Skeletal muscle satellite cell (primary cell): ENCODE measurements around the gene NPM1.

Experiments used
- H3K27me3 ChIP-seq: 2 replicates; pipeline ENCODE4 v1.7.0; 2013; ENCODE audit warnings: low read length; ENCODE audit not compliant: control insufficient read depth, insufficient read depth
- H3K36me3 ChIP-seq: 2 replicates; pipeline ENCODE4 v1.7.0; 2013; ENCODE audit warnings: mild to moderate bottlenecking, control low read depth, low read length; ENCODE audit not compliant: insufficient read depth
- H3K4me1 ChIP-seq: 2 replicates; pipeline ENCODE4 v1.7.0; 2013; ENCODE audit warnings: low read length; ENCODE audit not compliant: control insufficient read depth, insufficient read depth
- H3K4me2 ChIP-seq: 2 replicates; pipeline ENCODE4 v1.7.0; 2013; ENCODE audit warnings: mild to moderate bottlenecking, low read length
- H3K4me3 ChIP-seq: 2 replicates; pipeline ENCODE4 v1.7.0; 2013; ENCODE audit warnings: low read length
- H3K9ac ChIP-seq: 2 replicates; pipeline ENCODE4 v1.7.0; 2013; ENCODE audit warnings: mild to moderate bottlenecking, low read depth, low read length, moderate library complexity
- H3K9me3 ChIP-seq: replicated peaks from 2 replicates; pipeline ENCODE4 v1.7.0; 2013; ENCODE audit warnings: mild to moderate bottlenecking, control low read depth, low read length

Gene NPM1

DNA sequence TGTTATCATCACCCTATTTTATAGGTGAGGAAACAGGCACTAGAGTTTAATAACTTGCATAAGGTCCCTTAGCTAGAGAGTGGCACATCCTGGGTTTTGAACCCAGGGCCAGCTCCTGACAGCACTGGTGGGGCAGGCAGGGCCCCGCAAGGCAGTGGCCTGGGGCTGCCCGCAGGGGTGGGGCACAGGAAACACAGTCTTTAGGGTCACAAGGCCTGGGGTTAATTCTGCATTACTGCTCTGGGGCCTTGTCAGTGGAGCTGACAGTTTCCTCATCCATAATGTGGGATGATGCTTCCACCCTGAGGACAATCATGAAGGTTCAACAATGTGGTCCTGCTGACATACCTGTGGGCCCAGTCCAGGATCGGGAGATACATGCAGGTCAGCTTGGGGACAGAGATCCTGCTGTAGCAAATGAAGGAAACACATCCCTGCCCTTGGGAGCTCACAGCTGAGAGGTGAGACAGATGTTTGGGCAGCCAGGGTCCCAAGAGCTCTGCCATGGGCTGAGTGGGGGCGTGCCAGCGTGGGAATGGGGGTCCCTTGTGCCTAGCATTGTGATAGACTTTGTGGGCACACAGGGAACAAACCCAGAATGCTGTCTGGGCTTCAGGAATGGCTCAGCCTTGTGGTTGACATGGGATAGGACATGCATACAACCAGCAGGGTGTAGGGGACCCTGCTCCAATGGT, 46.5 kb downstream of the NPM1 start:
- Histone ChIP-seq H3K27me3 (no peaks in the 10 kb centered on the region), H3K4me1 (peaks cover 6% of the 10 kb centered on the region), H3K9ac (no peak overlapping the region), H3K9me3 (no peaks in the 10 kb centered on the region), H3K4me2 (no peak overlapping the region), H3K4me3 (no peak overlapping the region), H3K36me3 (no peaks in the 10 kb centered on the region)

DNA sequence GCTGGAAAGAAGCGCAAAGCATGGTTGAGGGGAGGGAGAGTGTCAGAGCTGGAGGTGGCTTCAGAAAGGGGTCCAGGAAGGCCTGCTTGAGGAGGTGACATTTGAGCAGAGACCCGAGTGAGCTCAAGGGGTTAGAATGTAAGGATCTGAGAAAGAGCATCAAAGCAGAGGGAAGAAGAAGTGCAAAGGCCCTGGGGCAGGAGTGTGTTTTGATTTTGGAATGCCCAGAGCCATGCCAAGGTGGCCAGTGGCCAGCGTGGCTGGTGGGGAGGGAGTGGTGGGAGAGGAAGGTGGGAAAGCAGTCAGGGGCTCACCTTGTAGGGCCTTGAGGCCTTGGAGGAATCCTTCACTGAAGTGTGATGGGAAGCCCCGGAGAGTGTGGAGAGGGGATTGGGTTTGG, 47.2 kb downstream of the NPM1 start:
- H3K4me2 ChIP-seq = no peak overlapping the region
- H3K9me3 ChIP-seq = no peaks in the 10 kb centered on the region
- no peak overlapping the region for H3K4me3 ChIP-seq
- H3K27me3 ChIP-seq = no peaks in the 10 kb centered on the region
- no peak overlapping the region for H3K9ac ChIP-seq
- peaks cover 6% of the 10 kb centered on the region for H3K4me1 ChIP-seq
- no peaks in the 10 kb centered on the region for H3K36me3 ChIP-seq

DNA sequence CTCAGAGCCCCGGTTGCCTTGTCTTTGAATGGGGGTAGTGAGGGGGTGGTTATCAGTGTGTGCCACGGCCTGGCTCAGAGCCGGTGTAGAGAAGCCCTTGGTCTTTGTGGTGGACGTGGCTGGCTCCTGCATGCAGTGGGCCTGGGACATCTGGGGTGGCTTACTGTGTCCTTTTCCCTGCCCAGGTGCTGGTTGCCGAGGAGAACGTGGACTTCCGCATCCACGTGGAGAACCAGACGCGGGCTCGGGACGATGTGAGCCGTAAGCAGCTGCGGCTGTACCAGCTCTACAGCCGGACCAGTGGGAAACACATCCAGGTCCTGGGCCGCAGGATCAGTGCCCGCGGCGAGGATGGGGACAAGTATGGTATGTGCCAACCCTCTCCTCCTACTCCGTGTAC, 48.3 kb downstream of the NPM1 start:
- no peak overlapping the region for H3K9ac ChIP-seq
- H3K9me3 ChIP-seq = no peaks in the 10 kb centered on the region
- no peak overlapping the region for H3K4me3 ChIP-seq
- no peak overlapping the region for H3K4me2 ChIP-seq
- H3K36me3 ChIP-seq = no peaks in the 10 kb centered on the region
- no peaks in the 10 kb centered on the region for H3K27me3 ChIP-seq
- peaks cover 6% of the 10 kb centered on the region for H3K4me1 ChIP-seq

DNA sequence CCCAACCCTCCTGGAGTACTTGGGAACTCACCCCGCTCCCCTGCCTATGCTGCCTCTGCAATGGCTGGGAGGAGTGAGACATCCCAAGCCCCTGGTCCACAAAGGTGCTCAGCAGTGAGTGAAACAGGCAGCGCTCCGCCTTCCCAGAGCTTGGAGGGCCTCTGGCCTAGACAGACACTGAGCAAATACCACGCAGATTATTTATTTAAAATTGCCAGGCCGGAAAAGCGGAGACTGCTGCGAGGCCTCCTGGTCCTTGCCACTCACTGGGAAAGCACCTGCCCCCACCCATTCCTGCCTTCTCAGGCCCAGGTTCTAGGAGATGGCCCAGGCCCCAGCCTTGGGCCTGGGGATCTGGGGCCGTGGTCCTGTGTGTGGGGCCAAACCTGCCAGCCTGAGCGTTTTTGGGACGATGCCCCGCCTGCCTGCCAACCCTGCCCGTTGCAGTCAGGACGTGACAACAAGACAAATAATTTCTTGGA, 49.2 kb downstream of the NPM1 start:
- Histone ChIP-seq H3K27me3 (no peaks in the 10 kb centered on the region), H3K4me3 (no peak overlapping the region), H3K9ac (no peak overlapping the region), H3K36me3 (no peaks in the 10 kb centered on the region), H3K4me1 (peaks cover 6% of the 10 kb centered on the region), H3K4me2 (no peak overlapping the region), H3K9me3 (no peaks in the 10 kb centered on the region)

DNA sequence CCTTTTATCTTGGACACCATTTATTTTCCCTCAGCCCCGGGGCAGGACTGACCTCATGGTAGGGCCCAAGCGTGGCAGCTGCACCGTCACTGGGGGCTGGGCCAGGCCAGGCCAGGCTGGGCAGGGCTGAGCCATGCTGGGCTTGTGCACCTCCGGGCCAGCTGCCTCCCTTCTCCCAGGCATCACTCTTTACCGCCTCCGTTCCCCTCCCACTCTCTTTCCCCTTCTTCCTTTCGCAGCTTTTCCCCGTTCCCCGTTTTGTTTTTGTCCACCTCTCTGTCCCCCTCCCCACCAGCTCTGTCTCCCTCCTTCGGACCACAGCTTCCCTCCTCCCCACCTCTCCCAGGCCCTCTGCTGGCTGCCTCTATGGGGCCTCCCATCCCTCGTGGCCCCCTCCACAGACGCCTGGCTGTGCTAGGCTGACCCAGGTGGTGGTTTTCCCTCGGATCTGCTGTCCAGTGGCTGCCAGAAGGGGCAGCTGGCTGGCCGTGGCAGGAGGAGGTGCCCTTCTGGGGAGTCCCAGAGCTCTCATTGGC, 49.7 kb downstream of the NPM1 start:
- Histone ChIP-seq H3K4me3 (no peak overlapping the region), H3K4me2 (no peak overlapping the region), H3K27me3 (no peaks in the 10 kb centered on the region), H3K4me1 (peaks cover 6% of the 10 kb centered on the region), H3K36me3 (no peaks in the 10 kb centered on the region), H3K9me3 (no peaks in the 10 kb centered on the region), H3K9ac (no peak overlapping the region)

DNA sequence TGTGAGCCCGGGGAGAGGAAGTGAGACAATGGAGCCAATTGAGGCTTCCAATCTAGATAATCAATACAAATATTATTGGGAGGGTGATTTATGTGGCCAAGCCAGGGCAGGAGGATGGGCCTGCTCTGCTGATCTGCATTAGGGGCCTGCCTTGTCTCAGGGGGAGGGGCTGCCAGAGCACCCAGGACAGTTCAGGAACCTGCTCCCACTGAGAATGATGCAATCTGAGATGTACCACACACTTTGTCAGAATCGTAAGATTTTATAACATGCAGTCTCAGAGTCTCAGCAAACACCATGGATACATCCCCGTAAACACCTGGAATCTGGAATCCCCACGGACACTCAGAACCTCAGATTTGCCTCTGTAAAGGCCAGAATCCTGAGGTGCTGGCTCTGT, 51.1 kb downstream of the NPM1 start:
- no peaks in the 10 kb centered on the region for H3K36me3 ChIP-seq
- peaks cover 6% of the 10 kb centered on the region for H3K4me1 ChIP-seq
- H3K4me3 ChIP-seq = no peak overlapping the region
- no peak overlapping the region for H3K4me2 ChIP-seq
- H3K27me3 ChIP-seq = no peaks in the 10 kb centered on the region
- H3K9ac ChIP-seq = no peak overlapping the region
- H3K9me3 ChIP-seq = no peaks in the 10 kb centered on the region

DNA sequence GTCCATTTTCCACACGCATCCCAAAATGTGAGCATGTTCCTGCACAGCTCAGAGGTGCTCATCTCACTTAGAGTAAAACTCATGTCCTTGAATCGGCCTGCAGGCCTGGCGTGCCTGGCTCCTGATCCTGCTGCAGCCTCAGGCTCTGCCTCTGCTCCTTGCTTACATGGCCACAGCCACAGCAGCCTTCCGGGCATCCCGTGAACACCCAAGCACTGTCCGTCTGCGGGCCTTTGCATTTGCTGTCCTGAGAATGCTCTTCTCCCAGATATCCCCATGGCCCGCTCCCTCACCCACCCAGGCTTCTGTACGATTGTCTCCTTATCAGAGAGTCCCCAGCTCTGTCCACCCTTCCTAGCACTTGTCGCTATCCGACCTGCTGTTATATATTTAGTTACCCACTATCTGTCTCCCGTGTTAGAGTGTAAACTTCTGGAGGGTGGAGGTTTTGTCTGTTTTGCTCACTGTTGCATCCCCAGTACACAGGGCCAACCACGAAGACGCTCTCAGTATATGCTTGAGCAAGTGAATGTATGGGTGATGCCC, 53.7 kb downstream of the NPM1 start:
- H3K4me2 ChIP-seq = no peak overlapping the region
- H3K9me3 ChIP-seq = no peaks in the 10 kb centered on the region
- peaks cover 14% of the 10 kb centered on the region for H3K4me1 ChIP-seq
- H3K9ac ChIP-seq = no peak overlapping the region
- no peaks in the 10 kb centered on the region for H3K27me3 ChIP-seq
- no peak overlapping the region for H3K4me3 ChIP-seq
- H3K36me3 ChIP-seq = no peaks in the 10 kb centered on the region

DNA sequence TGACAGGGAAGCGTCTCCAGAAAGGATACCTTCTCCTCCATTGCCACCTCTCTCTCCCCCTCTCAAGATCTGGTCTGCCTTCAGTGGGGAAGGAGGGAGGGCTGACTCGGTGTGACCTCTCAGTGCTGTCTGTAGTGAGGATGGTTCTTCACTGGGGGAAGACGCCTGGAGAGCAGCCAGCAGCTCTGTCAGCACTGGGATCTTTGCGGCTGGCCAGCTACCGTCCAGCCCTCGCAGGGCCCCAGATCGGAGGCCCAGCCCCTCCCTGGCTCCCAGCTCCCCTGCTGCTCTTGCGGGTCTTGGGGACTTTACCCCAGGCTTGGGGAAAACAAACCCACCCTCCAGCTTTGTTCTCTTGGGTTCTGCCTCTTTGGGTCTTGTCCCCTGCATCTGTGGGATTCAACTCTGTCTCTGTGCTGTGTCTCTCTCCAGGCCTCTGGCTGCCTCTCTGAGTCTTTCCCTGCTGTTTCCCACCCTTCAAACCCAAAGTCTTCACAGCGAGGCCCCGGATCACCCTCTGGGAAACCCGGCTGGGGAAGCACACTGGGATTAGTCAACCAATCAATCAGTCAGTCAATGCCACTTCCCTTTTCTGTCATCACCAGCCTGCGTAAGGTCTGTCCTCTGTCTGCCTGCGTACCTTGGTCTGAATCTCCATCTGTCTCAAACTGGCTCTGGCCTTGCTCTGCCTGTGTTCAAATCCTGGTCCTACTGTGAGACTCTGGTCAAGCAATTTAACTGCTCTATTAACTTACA, 54.8 kb downstream of the NPM1 start:
- no peaks in the 10 kb centered on the region for H3K27me3 ChIP-seq
- H3K36me3 ChIP-seq = no peaks in the 10 kb centered on the region
- no peak overlapping the region for H3K4me3 ChIP-seq
- H3K4me2 ChIP-seq = no peak overlapping the region
- H3K4me1 ChIP-seq = peaks cover 15% of the 10 kb centered on the region
- no peak overlapping the region for H3K9ac ChIP-seq
- no peaks in the 10 kb centered on the region for H3K9me3 ChIP-seq

DNA sequence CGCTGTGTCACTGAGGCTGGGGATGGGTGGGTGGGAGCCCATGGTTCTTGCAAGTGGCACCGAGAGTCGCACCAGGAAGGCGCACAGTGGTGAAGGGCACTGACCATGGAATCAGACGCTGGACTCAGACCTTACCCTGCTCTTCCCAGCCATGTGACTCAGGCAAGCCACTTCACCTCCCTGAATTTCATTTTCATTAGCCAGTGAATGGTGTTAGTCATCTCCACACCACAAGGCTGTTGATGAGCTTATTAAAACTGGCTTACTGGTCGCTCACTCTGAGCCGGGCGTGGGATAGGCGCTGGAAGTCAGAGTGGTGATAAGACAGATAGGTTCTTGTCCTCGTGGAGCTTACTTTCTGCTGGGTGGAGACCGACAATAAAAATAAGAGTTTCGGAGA, 56.9 kb downstream of the NPM1 start:
- H3K27me3 ChIP-seq = no peaks in the 10 kb centered on the region
- peaks cover 12% of the 10 kb centered on the region for H3K4me1 ChIP-seq
- H3K4me3 ChIP-seq = no peak overlapping the region
- no peak overlapping the region for H3K4me2 ChIP-seq
- H3K36me3 ChIP-seq = no peaks in the 10 kb centered on the region
- no peaks in the 10 kb centered on the region for H3K9me3 ChIP-seq
- no peak overlapping the region for H3K9ac ChIP-seq

DNA sequence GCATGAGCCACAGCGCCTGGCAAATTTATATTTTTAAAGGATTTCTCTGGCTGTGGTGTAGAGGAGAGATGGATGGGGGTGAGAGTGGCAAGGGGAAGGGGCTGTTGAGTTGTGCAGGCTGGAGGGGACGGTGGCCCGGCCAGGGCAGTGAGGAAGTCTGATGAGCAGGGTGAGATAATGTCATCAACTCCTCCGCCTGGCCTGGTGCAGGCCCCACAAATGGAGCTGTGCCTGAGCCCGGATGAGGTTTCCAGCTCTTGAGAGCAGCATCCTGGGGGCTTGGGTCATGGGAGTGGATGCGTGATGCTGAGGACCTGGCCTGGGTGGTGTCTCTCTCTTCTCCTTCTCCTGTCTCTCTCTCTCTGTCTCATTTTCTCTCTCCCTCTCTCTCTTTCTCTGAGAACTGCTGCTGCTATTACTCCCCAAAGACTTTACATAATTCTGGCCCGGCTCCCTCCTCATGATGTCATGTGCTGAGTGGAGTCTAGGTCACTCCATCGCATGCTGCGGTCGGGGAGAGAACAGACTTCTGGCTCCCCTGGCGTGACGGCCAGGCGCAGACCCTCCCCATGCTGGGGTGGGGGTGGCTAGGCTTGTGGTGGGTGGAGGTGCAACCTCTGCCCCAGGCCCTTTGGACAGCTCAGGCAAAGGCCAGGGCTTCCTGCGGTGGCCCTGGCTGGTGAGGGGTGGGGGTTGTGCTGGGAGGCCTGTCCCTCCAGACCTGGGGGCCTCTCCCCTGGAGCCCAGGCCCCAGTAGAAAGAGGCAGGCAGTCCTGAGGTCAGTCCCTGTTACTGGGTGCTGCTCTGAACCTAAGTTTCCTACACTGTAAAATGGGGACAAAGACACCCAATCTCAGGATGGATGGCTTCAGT, 58.2 kb downstream of the NPM1 start:
- H3K4me3 ChIP-seq = no peak overlapping the region
- H3K36me3 ChIP-seq = no peaks in the 10 kb centered on the region
- H3K9ac ChIP-seq = no peak overlapping the region
- H3K4me2 ChIP-seq = peak overlapping the region; percentile 40
- H3K27me3 ChIP-seq = no peaks in the 10 kb centered on the region
- H3K9me3 ChIP-seq = no peaks in the 10 kb centered on the region
- H3K4me1 ChIP-seq = peaks cover 17% of the 10 kb centered on the region

DNA sequence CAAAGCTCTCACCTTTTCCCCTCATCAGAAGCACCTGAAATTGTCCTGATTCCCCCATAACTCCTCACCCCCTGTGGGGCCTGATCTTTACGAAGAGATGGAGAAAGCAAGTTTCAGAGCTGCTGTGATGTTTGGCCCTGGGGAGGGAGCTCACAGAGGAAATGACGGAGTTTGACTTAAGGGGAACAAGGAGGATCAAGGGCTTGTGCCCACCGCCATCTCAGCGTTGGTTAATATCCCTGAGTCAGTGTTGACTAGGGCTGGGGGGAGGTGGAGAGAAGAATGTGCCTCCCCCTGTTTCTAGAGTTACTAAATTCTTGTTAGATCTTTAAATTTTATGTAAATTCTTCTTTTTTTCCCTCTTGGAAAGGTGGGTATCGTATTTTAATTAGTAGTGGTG, 59.6 kb downstream of the NPM1 start:
- H3K9me3 ChIP-seq = no peaks in the 10 kb centered on the region
- no peaks in the 10 kb centered on the region for H3K36me3 ChIP-seq
- no peak overlapping the region for H3K4me2 ChIP-seq
- H3K4me3 ChIP-seq = no peak overlapping the region
- no peaks in the 10 kb centered on the region for H3K27me3 ChIP-seq
- H3K4me1 ChIP-seq = peaks cover 22% of the 10 kb centered on the region
- H3K9ac ChIP-seq = no peak overlapping the region
